HG03432 (cell line): ENCODE results near the gene FBLIM1.

ENCODE experiments used
- ATAC-seq: cut with Tn5 transposase; IDR thresholded peaks from one replicate; pipeline ENCODE4 v1.9.1; 2021; ENCODE audit warnings: mild to moderate bottlenecking, moderate library complexity; ENCODE audit not compliant: unreplicated experiment

The FBLIM1 gene, protein sequence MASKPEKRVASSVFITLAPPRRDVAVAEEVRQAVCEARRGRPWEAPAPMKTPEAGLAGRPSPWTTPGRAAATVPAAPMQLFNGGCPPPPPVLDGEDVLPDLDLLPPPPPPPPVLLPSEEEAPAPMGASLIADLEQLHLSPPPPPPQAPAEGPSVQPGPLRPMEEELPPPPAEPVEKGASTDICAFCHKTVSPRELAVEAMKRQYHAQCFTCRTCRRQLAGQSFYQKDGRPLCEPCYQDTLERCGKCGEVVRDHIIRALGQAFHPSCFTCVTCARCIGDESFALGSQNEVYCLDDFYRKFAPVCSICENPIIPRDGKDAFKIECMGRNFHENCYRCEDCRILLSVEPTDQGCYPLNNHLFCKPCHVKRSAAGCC

DNA sequence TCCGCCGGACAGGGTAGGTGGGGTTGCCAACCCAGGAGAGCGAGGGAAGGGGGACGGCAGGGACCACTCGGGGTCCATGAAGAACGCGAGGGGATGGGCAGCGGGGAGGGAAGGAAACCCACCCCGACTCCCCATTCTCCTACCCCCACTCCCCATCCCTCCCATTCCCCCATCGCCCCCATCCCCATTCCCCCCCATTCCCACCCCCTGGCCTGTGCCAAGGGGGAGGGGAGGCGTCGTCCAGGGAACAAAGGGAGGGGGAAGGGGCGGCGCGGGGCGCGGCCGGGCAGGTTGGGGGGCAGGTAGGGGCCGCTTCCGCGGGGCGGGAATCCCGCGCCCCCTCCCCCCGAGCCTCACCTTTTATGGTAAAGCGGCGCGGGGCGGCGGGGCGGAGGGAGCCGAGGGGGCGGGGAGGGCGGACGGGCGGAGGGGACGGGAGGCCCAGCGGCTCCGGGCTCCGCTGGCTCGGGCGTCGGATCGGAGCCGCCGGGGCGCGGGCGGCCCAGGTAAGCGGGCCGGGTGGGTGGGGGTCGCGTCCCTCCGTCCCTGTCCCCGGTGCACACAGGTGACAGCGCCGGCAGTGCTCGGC, at the start of gene FBLIM1:
Gene FBLIM1, plus strand, starts transcription at position 453 of the 589 bp plus-strand sequence. CDS start 6,189 bp downstream, outside the sequence.
- ATAC-seq = no peak

- ATAC-seq = no peak
Observed at GRCh38 chr1:15709226-15709625, 49.4 kb upstream of the FBLIM1 start.

- ATAC-seq = no peak
Observed at GRCh38 chr1:15712168-15712567, 46.4 kb upstream of the FBLIM1 start.

DNA sequence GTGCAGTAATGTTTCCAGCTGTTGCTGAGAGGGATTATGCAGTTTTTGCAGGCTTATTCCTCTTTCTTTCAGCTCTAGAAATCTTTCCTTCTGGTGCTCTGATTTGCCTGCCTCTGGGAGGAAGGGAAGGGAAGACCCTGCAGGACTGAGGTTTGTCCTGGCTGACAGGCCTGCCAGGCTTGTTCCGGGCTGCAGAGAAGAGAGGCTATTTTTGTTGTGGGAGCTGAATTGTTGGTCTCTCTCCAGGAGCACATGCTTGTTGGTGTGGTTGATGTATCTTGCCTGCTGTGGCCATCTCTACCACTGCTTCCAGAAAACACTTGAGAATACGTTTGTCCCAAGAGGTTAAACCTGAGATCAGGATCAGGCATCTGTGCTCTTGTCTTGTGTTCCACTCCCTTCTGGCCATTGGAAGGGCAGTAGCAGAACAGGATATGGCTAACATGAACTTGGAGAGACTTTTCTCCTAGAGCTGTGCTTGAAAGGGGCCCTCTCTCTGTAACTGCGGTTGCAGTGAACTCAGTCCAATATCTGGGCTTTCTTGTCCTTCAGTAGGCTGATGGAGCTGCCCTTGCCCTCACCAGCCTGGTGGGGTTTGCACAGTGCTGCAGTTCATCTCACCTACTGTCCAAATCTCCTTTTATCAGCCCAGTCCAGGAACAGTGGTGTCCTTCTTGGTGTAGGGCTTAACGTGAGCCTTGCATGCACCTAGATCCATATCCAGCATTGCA, 44.0 kb upstream of the FBLIM1 start:
- ATAC-seq = no peak

DNA sequence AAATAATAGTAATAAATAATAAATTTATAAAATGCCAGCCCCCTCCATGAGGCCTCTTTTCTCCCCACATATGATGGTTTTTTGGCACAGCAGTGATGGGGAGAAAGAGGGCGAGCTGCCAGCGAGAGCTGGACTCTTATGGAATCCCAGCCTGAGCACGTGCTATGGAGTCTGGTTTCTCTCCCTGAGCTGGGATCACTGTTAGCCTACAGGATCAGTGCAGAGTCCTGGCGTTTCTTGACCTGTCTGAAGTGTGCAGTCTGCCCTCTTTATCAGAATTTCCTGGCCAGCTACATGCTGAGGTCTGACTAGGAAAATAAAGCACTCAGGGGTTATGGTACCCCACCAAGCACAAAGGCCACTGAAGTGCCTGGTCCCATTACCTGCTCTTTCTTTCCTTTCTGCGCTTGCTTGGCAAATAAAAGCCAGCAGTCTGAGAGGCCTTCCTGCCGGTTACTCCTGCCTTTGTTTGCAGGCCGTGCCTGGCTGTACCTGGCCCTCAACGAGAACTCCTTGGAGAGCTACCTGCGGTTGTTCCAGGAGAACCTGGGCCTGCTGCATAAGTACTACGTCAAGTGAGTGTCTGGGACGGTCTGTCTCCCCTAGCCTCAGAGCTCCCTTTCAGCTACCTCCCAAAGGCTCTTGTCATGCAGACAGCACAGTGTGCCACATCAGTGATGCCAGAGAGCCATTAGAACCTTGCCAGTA, 41.0 kb upstream of the FBLIM1 start:
- no peak for ATAC-seq

DNA sequence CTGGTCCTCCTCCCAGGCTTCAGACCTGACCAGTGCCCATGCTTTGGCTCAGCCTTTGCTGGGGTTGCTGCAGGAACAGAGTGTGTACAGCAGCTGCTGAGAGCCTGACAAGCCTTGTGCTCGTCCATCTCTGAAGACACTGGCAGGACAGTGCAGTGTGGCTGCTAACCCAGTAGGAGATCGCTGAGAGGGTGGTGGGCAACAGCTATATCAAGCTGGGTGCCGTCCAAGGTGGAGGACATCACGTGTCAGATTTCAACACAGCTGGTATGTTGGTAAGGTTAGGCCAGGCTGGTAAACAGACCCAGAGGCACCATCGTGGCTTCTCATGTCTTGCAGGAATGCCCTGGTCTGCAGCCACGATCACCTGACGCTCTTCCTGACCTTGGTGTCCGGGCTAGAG, 40.4 kb upstream of the FBLIM1 start:
- no peak for ATAC-seq

GRCh38 chr1:15719381-15720120, 39.0 kb upstream of the FBLIM1 start:
- ATAC-seq = no peak

- ATAC-seq = no peak
Observed at GRCh38 chr1:15720861-15721260, 37.7 kb upstream of the FBLIM1 start.

- no peak for ATAC-seq
Observed at GRCh38 chr1:15722411-15722810, 36.2 kb upstream of the FBLIM1 start.

DNA sequence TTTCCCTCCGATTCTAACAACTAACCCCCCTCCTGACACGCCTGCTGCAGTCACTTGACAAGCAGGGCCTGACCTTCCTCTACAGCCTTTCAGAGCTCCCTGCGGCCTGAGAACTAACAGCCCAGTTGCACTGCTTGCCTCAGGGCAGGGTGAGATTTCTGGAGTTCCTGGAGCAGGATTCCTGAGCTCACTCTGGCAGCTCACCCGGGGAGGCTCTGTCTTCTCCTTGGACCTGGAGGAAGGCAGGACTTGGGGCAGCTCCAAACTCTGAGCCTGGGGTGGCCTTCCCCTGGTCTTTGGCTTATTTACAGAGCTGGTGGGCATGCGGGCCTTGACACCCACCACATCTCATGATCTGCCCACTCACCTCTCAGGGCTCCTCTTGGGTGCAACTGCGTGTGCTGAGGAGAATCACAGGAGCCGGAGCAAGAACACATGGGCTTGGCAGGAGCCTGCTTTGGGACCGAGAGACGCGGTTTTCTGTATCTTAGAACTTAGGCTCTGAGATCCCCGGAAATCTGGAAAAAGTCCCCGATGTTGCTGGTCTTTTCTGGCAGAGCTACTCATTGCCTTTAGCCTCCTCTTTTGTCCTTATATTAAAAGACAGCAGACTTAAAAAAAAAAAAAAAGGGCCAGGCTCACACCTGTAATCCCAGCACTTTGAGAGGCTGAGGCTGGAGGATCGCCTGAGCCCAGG, 35.6 kb upstream of the FBLIM1 start:
- ATAC-seq = no peak

GRCh38 chr1:15723631-15724246, 34.9 kb upstream of the FBLIM1 start:
- no peak for ATAC-seq

DNA sequence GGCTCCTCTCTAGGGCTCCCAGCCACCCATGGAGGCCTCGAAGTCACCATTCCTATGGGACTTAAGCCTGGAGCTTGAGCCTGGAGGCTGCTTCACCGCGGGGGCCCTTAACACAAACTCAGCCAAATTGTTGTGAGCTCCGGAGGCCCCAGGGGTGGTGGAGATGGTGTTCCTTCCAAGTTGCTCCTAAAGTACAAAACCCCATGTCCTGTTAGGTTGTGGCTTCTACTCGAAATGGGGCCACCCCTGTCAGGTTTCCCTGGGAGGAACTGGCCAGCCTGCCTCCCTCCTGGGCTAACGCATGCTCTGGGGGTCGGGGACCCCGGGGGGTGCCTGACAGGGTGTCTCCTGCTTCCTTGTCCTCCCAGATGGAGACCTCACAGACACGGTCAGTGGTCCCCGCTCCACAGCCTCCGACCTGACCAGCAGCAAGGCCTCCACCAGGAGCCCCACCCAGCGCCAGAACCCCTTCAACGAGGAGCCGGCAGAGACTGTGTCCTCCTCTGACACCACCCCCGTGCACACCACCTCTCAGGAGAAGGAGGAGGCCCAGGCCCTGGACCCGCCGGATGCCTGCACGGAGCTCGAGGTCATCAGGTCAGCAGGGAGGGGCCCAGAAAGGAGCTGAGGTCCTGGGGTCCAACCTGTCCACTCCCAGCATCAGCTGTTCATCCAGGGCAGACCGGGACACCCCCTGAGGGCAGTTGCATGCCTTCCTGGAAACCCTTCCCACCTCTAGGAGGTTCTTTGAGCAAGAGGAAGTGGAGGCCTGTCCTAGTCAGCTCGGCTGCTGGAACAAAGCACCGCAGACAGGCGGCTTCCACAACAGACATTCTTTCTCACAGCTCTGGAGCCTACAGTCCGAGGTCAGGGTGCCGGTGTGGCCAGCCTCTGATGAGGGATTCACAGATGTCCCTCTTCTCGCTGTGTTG, 33.4 kb upstream of the FBLIM1 start:
- no peak for ATAC-seq

GRCh38 chr1:15726508-15726907, 32.1 kb upstream of the FBLIM1 start:
- ATAC-seq = no peak

- ATAC-seq = no peak
Observed at GRCh38 chr1:15727021-15727420, 31.6 kb upstream of the FBLIM1 start.

DNA sequence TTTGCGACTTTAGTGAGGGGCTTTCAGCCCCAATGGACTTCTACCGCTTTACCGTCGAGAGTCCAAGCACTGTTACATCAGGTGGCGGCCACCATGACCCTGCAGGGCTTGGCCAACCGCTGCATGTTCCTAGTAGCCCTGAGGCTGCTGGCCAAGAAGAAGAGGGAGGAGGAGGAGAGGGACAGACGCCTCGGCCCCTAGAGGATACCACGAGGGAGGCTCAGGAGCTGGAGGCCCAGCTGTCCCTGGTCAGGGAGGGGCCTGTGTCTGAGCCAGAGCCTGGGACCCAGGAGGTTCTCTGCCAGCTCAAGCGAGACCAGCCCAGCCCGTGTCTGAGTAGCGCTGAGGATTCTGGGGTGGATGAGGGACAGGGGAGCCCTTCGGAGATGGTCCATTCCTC, 31.2 kb upstream of the FBLIM1 start:
- ATAC-seq = no peak

DNA sequence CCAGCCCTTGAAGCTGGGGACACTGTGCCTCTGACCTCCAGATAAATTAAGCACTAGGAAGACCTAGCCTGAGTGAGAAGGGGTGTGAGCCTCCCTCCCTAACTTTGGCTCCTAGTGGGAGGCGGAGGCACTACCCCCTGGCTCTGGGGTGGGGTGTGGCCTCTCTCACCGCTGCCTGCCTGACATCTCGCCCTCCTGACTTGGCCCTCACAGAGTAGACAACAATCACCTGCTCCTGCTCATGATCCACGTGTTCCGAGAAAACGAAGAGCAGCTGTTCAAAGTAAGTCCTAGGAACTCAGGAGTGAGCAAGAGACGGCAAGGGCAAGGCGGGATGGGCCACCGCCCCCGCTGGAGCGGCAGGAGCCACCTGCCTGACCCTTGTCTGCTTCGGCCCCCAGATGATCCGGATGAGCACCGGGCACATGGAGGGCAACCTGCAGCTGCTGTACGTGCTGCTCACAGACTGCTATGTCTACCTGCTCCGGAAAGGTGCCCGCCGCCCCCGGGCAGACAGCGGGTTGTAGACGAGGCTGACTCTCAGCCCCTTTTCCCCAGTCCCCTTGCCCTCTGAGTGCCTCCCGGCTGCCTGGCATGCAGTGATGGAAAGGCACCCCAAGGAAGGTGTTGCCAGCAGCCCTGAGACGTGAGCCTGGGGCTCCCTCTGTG, 30.6 kb upstream of the FBLIM1 start:
- no peak for ATAC-seq

GRCh38 chr1:15728937-15729657, 29.5 kb upstream of the FBLIM1 start:
- no peak for ATAC-seq
